ENCODE results near the gene EIF4ENIF1.
"Not testable (repeated sequence)": the region's sequence is repeated elsewhere in the genome, so short reads cannot be mapped to it uniquely, and the experiment has no call there.

EIF4ENIF1 gene

DNA sequence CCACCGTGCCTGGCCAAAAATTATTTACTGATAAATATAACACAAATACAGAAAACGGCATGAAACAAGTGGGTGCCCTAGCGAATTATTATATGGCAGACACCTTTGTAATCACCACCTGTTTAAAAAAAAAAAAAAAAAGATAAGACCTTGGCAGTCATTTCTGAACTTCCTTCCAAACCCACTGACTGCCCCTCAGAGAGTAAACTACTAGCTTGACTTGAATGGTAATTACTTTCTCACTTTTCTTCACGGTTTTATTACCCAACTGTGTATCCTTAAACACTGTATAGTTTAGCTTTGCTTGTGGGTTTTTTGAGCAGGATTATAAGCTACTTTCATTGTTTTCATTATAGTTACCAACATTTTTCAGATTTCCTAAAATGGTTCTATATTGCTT, 30.4 kb upstream of the EIF4ENIF1 start:
- H3K27ac ChIP-seq, result no peak overlapping the region
- no peaks in the 10 kb centered on the region for H3K9me3 ChIP-seq (ENCODE audit: low read depth, low read length)
- H3K4me3 ChIP-seq, result no peak overlapping the region
- no peak for DNase-seq (ENCODE audit: low read depth, low spot score)
- TF ChIP-seq EZH2 (IDR thresholded peaks at IDR 0.05) (no peak), POLR2AphosphoS5 (IDR thresholded peaks at IDR 0.05; ENCODE audit: borderline replicate concordance, low read depth, low read length) (no peak), FOXP2 (optimal IDR thresholded peaks at IDR 0.05; ENCODE audit: control extremely low read depth, extremely low read length, insufficient read depth) (no peak)
- H3K36me3 ChIP-seq (ENCODE audit: insufficient read depth, low read length), result peaks cover 2% of the 10 kb centered on the region
- no peak overlapping the region for H3K9ac ChIP-seq (ENCODE audit: insufficient read length)

DNA sequence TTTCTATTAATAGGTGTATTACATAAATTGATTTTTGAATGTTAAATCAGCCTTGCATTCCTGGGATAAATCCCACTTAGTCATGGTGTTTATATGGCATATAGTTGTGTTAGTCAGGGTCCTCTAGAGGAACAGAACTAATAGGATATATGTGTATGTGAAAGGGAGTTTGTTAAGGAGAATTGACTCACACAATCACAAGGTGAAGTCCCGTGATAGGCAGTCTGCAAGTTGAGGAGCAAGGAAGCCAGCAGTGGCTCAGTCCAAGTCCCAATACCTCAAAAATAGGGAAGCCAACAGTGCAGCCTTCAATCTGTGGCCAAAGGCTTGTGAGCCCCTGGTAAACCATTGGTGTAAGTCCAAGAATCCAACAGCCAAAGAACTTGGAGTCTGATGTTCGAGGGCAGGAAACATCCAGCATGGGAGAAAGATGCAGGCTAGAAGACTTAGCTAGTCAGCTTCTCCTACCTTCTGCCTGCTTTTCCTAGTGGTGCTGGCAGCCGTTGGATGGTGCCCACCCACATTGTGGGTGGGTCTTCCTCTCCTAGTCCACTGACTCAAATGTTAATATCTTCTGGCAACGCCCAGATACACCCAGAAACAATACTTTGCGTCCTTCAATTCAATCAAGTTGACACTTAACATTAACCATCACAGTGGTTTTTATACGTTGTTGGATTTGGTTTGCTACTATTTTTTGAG, 19.6 kb upstream of the EIF4ENIF1 start:
- no peak overlapping the region for H3K27ac ChIP-seq
- peaks cover 20% of the 10 kb centered on the region; the same call in 1 of the 2 replicates for H3K36me3 ChIP-seq (ENCODE audit: insufficient read depth, low read length)
- H3K9me3 ChIP-seq (ENCODE audit: low read depth, low read length), result no peaks in the 10 kb centered on the region
- H3K9ac ChIP-seq (ENCODE audit: insufficient read length), result no peak overlapping the region
- TF ChIP-seq EZH2 (IDR thresholded peaks at IDR 0.05), result no peak
- no peak for TF ChIP-seq FOXP2 (optimal IDR thresholded peaks at IDR 0.05; ENCODE audit: control extremely low read depth, extremely low read length, insufficient read depth)
- no peak for TF ChIP-seq POLR2AphosphoS5 (IDR thresholded peaks at IDR 0.05; ENCODE audit: borderline replicate concordance, low read depth, low read length)
- no peak for DNase-seq (ENCODE audit: low read depth, low spot score)
- no peak overlapping the region for H3K4me3 ChIP-seq

DNA sequence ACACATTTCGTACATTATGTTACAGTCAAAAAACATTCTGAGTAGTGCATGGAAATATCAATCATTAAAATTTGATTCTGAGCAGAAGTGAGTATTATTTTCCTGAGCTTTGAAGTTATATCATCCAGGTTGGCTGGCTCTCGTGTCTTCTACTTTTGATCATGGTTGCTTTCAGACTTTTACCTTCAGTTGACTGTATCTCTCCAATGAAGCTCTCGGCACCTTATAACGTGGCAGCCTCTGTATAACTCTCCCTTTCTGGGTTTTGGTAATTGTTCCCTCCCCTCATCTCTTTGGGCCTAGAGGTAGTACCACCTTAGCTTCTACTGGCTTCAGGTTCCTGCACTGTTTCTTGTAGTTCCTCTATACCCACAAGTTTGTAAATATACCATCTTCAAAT, 18.9 kb upstream of the EIF4ENIF1 start:
- Histone ChIP-seq H3K4me3 (no peak overlapping the region), H3K36me3 (ENCODE audit: insufficient read depth, low read length) (peaks cover 20% of the 10 kb centered on the region; the same call in 1 of the 2 replicates), H3K9ac (ENCODE audit: insufficient read length) (no peak overlapping the region), H3K27ac (no peak overlapping the region), H3K9me3 (ENCODE audit: low read depth, low read length) (no peaks in the 10 kb centered on the region)
- no peak for TF ChIP-seq POLR2AphosphoS5 (IDR thresholded peaks at IDR 0.05; ENCODE audit: borderline replicate concordance, low read depth, low read length)
- no peak for TF ChIP-seq EZH2 (IDR thresholded peaks at IDR 0.05)
- no peak for TF ChIP-seq FOXP2 (optimal IDR thresholded peaks at IDR 0.05; ENCODE audit: control extremely low read depth, extremely low read length, insufficient read depth)
- no peak for DNase-seq (ENCODE audit: low read depth, low spot score)

- peaks cover 20% of the 10 kb centered on the region; the same call in 1 of the 2 replicates for H3K36me3 ChIP-seq (ENCODE audit: insufficient read depth, low read length)
- not testable (repeated sequence) for DNase-seq (ENCODE audit: low read depth, low spot score); H3K27ac ChIP-seq; H3K9me3 ChIP-seq (ENCODE audit: low read depth, low read length); H3K4me3 ChIP-seq; H3K9ac ChIP-seq (ENCODE audit: insufficient read length)
Observed at GRCh38 chr22:31507517-31507916, 17.9 kb upstream of the EIF4ENIF1 start.

- Histone ChIP-seq H3K9ac (ENCODE audit: insufficient read length) (no peak overlapping the region), H3K27ac (no peak overlapping the region), H3K4me3 (no peak overlapping the region), H3K36me3 (ENCODE audit: insufficient read depth, low read length) (peaks cover 11% of the 10 kb centered on the region; the same call in 1 of the 2 replicates), H3K9me3 (ENCODE audit: low read depth, low read length) (no peaks in the 10 kb centered on the region)
- TF ChIP-seq POLR2AphosphoS5 (IDR thresholded peaks at IDR 0.05; ENCODE audit: borderline replicate concordance, low read depth, low read length) (no peak), EZH2 (IDR thresholded peaks at IDR 0.05) (no peak), FOXP2 (optimal IDR thresholded peaks at IDR 0.05; ENCODE audit: control extremely low read depth, extremely low read length, insufficient read depth) (no peak)
- DNase-seq (ENCODE audit: low read depth, low spot score), result no peak
Observed at GRCh38 chr22:31504282-31504681, 14.6 kb upstream of the EIF4ENIF1 start.

GRCh38 chr22:31503211-31503964, 13.7 kb upstream of the EIF4ENIF1 start:
- Histone ChIP-seq H3K9me3 (ENCODE audit: low read depth, low read length) (no peaks in the 10 kb centered on the region), H3K4me3 (no peak overlapping the region), H3K36me3 (ENCODE audit: insufficient read depth, low read length) (peaks cover 6% of the 10 kb centered on the region; the same call in 1 of the 2 replicates), H3K27ac (no peak overlapping the region), H3K9ac (ENCODE audit: insufficient read length) (no peak overlapping the region)
- no peak for DNase-seq (ENCODE audit: low read depth, low spot score)
- TF ChIP-seq EZH2 (IDR thresholded peaks at IDR 0.05), result no peak
- no peak for TF ChIP-seq FOXP2 (optimal IDR thresholded peaks at IDR 0.05; ENCODE audit: control extremely low read depth, extremely low read length, insufficient read depth)
- no peak for TF ChIP-seq POLR2AphosphoS5 (IDR thresholded peaks at IDR 0.05; ENCODE audit: borderline replicate concordance, low read depth, low read length)

GRCh38 chr22:31501738-31502137, 12.1 kb upstream of the EIF4ENIF1 start:
- H3K9me3 ChIP-seq (ENCODE audit: low read depth, low read length), result no peaks in the 10 kb centered on the region; the same call in 1 of the 2 replicates
- peaks cover 8% of the 10 kb centered on the region; the same call in 1 of the 2 replicates for H3K36me3 ChIP-seq (ENCODE audit: insufficient read depth, low read length)
- DNase-seq (ENCODE audit: low read depth, low spot score), result no peak
- no peak overlapping the region for H3K27ac ChIP-seq
- TF ChIP-seq FOXP2 (optimal IDR thresholded peaks at IDR 0.05; ENCODE audit: control extremely low read depth, extremely low read length, insufficient read depth) (no peak), POLR2AphosphoS5 (IDR thresholded peaks at IDR 0.05; ENCODE audit: borderline replicate concordance, low read depth, low read length) (no peak), EZH2 (IDR thresholded peaks at IDR 0.05) (no peak)
- H3K9ac ChIP-seq (ENCODE audit: insufficient read length), result no peak overlapping the region
- no peak overlapping the region for H3K4me3 ChIP-seq

- Histone ChIP-seq H3K9me3 (ENCODE audit: low read depth, low read length) (no peaks in the 10 kb centered on the region; the same call in 1 of the 2 replicates), H3K36me3 (ENCODE audit: insufficient read depth, low read length) (0 out of 2 replicates have a peak, but pooled peaks cover 4% of the 10 kb centered on the region), H3K9ac (ENCODE audit: insufficient read length) (peak overlapping the region; percentile 82), H3K27ac (no peak overlapping the region), H3K4me3 (peak overlapping the region; percentile 96)
- no peak for TF ChIP-seq FOXP2 (optimal IDR thresholded peaks at IDR 0.05; ENCODE audit: control extremely low read depth, extremely low read length, insufficient read depth)
- no peak for TF ChIP-seq EZH2 (IDR thresholded peaks at IDR 0.05)
- no peak for TF ChIP-seq POLR2AphosphoS5 (IDR thresholded peaks at IDR 0.05; ENCODE audit: borderline replicate concordance, low read depth, low read length)
- no peak for DNase-seq (ENCODE audit: low read depth, low spot score)
Observed at GRCh38 chr22:31497148-31497938, 7.7 kb upstream of the EIF4ENIF1 start.

Measured in SK-N-MC (cell line).